Tibial nerve (tissue), 4 donors: ENCODE measurements around the gene TNKS1BP1. TPM values are rescaled to one million over a fixed set of nuclear protein-coding genes. Genes with fewer than 3 reads are reported as not detected.
A peak's percentile ranks its signal among the peaks of the same experiment; 100 is the strongest.

Source experiments
- DNase-seq, 2 donors: peaks; one replicate each; pipeline ENCODE4 v3.0.0-alpha.2; 2019; ENCODE audit warnings: low spot score in 2 of 2
- H3K27ac ChIP-seq, 4 donors: fragments of 200-600 bp; sonication (generic) in 3 of 4; one replicate each; pipeline ENCODE4 v1.5.1; 2017 to 2019; ENCODE audit warnings: mild to moderate bottlenecking in 1 of 4
- H3K27me3 ChIP-seq, 2 donors: fragments of 200-600 bp; sonication (generic) in 1 of 2; one replicate each; pipeline versions ENCODE4 v1.5.1 to v1.6.0; 2017 to 2019
- H3K36me3 ChIP-seq, 3 donors: fragments of 200-600 bp; sonication (generic); one replicate each; pipeline ENCODE4 v1.5.1; 2018 to 2019
- H3K4me1 ChIP-seq, 4 donors: fragments of 200-600 bp; sonication (generic) in 3 of 4; one replicate each; pipeline ENCODE4 v1.5.1; 2017 to 2019
- H3K4me3 ChIP-seq, 4 donors: fragments of 200-600 bp; sonication (generic) in 3 of 4; one replicate each; pipeline ENCODE4 v1.5.1; 2017 to 2019; ENCODE audit warnings: mild to moderate bottlenecking in 1 of 4, moderate library complexity in 1 of 4
- H3K9me3 ChIP-seq, 4 donors: fragments of 200-600 bp; sonication (generic) in 3 of 4; one replicate each; pipeline ENCODE4 v1.5.1; 2017 to 2019
- CTCF ChIP-seq, 5 experiments: fragments of 200-600 bp in 3 of 5; fragments of 450-650 bp in 2 of 5; sonication (generic) in 3 of 5; IDR thresholded peaks; one replicate each; pipeline ENCODE4 v1.5.1; 2016 to 2019; ENCODE audit warnings: antibody characterized with exemption in 5 of 5, mild to moderate bottlenecking in 3 of 5, moderate library complexity in 2 of 5
- EP300 ChIP-seq, 2 donors: sonication (generic); formaldehyde crosslinking; IDR thresholded peaks; one replicate each; pipeline ENCODE4 v1.6.1; 2017; ENCODE audit warnings: antibody characterized with exemption in 2 of 2, mild to moderate bottlenecking in 1 of 2
- POLR2A ChIP-seq, 2 donors: fragments of 450-650 bp; IDR thresholded peaks; one replicate each; pipeline ENCODE4 v1.6.1; 2017; ENCODE audit warnings: antibody characterized with exemption in 2 of 2, mild to moderate bottlenecking in 2 of 2, moderate library complexity in 2 of 2
- WGBS, 2 donors: methylation state at CpG; one replicate each; pipeline ENCODE4 v1.1.5; 2018; 5-methylcytosine and 5-hydroxymethylcytosine counted together
- total RNA-seq, 4 donors: library from RNA; depleted of rRNA; stranded (reverse); fragments of >200 nt; gene quantifications; one replicate each; pipeline ENCODE4 v1.1.0, GENCODE V29; 2016

TNKS1BP1 gene
- total RNA-seq, 4 donors from 2014 or later = 147 to 238 (median 204) TPM

GRCh38 chr11:57278721-57279095, 46.0 kb downstream of the TNKS1BP1 start:
- no peak for TF ChIP-seq CTCF (IDR thresholded peaks at IDR 0.05)
- TF ChIP-seq POLR2A (IDR thresholded peaks at IDR 0.05) = no peak
- no peak for TF ChIP-seq EP300 (IDR thresholded peaks at IDR 0.05)
- no peak for DNase-seq
- Histone ChIP-seq H3K36me3 (no peaks in the 10 kb centered on the region), H3K9me3 (peaks cover 0 to 3% (median 0%) of the 10 kb centered on the region in 4 donors), H3K27me3 (no peaks in the 10 kb centered on the region), H3K27ac (peak overlapping the region in 1 of 4 donors; percentile 75), H3K4me3 (no peak overlapping the region), H3K4me1 (peaks cover 0 to 14% (median 0%) of the 10 kb centered on the region in 4 donors)
- 84 to 90% methylated on average over 7 of the region's 7 CpGs for WGBS, 2 donors

GRCh38 chr11:57277845-57278720, 46.7 kb downstream of the TNKS1BP1 start:
- no peaks in the 10 kb centered on the region for H3K36me3 ChIP-seq
- H3K9me3 ChIP-seq = peaks cover 0 to 9% (median 0%) of the 10 kb centered on the region in 4 donors
- TF ChIP-seq CTCF (IDR thresholded peaks at IDR 0.05) (peak; percentile 67 to 81 (median 77)), POLR2A (IDR thresholded peaks at IDR 0.05) (no peak), EP300 (IDR thresholded peaks at IDR 0.05) (no peak)
- H3K4me3 ChIP-seq = peak overlapping the region in 1 of 4 donors; percentile 18
- peak overlapping the region in 3 of 4 donors; percentile 46 to 75 (median 72) for H3K27ac ChIP-seq
- WGBS, 2 donors = 9% methylated on average over 14 of the region's 14 CpGs
- H3K4me1 ChIP-seq = peaks cover 0 to 14% (median 0%) of the 10 kb centered on the region in 4 donors
- DNase-seq = peak; percentile 59 to 83
- H3K27me3 ChIP-seq = no peaks in the 10 kb centered on the region

- Histone ChIP-seq H3K36me3 (no peaks in the 10 kb centered on the region), H3K9me3 (peaks cover 0 to 14% (median 0%) of the 10 kb centered on the region in 4 donors), H3K27me3 (no peaks in the 10 kb centered on the region), H3K4me3 (no peak overlapping the region), H3K27ac (peak overlapping the region in 1 of 4 donors; percentile 72), H3K4me1 (peaks cover 0 to 14% (median 0%) of the 10 kb centered on the region in 4 donors)
- peak in 1 of 2 donors; percentile 27 for TF ChIP-seq EP300 (IDR thresholded peaks at IDR 0.05)
- TF ChIP-seq CTCF (IDR thresholded peaks at IDR 0.05) = no peak
- 76 to 82% methylated on average over 6 of the region's 6 CpGs for WGBS, 2 donors
- no peak for DNase-seq
These were observed 47.6 kb downstream of the TNKS1BP1 start for GRCh38 chr11:57276971-57277675.

- Histone ChIP-seq H3K36me3 (no peaks in the 10 kb centered on the region), H3K27me3 (no peaks in the 10 kb centered on the region), H3K9me3 (peaks cover 0 to 14% (median 0%) of the 10 kb centered on the region in 4 donors), H3K4me1 (peaks cover 0 to 14% (median 0%) of the 10 kb centered on the region in 4 donors), H3K27ac (peak overlapping the region in 1 of 4 donors; percentile 0), H3K4me3 (no peak overlapping the region)
- TF ChIP-seq CTCF (IDR thresholded peaks at IDR 0.05) (no peak), POLR2A (IDR thresholded peaks at IDR 0.05) (no peak), EP300 (IDR thresholded peaks at IDR 0.05) (no peak)
- no peak for DNase-seq
- WGBS, 2 donors = 67 to 71% methylated on average over 3 of the region's 3 CpGs
These were observed 48.4 kb downstream of the TNKS1BP1 start for GRCh38 chr11:57276169-57276970.
